Esophagus squamous epithelium (tissue), 4 donors: ENCODE measurements around the gene DCUN1D3.

Experiments
- CTCF ChIP-seq, 6 experiments: fragments of 450-650 bp in 4 of 6; fragments of 200-600 bp in 2 of 6; sonication (generic) in 2 of 6; IDR thresholded peaks; one replicate each; pipeline ENCODE4 v1.5.1; 2016 to 2019; ENCODE audit warnings: antibody characterized with exemption in 6 of 6, mild to moderate bottlenecking in 4 of 6, moderate library complexity in 4 of 6
- POLR2A ChIP-seq, 4 donors: fragments of 450-650 bp; IDR thresholded peaks; one replicate each; pipeline ENCODE4 v1.6.1; 2017; ENCODE audit warnings: antibody characterized with exemption in 4 of 4, mild to moderate bottlenecking in 4 of 4, moderate library complexity in 3 of 4

- TF ChIP-seq CTCF (IDR thresholded peaks at IDR 0.05) (no peak), POLR2A (IDR thresholded peaks at IDR 0.05) (no peak)
Measured at GRCh38 chr16:20829536-20829935, 70.6 kb downstream of the DCUN1D3 start.
